GM18502 (cell line): Measurements from ENCODE around the gene GALR2.
"Not testable (repeated sequence)": the region's sequence is repeated elsewhere in the genome, so short reads cannot be mapped to it uniquely, and the experiment has no call there.

Experiments used
- ATAC-seq: cut with Tn5 transposase; IDR thresholded peaks from one replicate; pipeline ENCODE4 v1.9.1; 2021; ENCODE audit warnings: mild to moderate bottlenecking; ENCODE audit not compliant: unreplicated experiment, poor library complexity

Gene GALR2, protein sequence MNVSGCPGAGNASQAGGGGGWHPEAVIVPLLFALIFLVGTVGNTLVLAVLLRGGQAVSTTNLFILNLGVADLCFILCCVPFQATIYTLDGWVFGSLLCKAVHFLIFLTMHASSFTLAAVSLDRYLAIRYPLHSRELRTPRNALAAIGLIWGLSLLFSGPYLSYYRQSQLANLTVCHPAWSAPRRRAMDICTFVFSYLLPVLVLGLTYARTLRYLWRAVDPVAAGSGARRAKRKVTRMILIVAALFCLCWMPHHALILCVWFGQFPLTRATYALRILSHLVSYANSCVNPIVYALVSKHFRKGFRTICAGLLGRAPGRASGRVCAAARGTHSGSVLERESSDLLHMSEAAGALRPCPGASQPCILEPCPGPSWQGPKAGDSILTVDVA

DNA sequence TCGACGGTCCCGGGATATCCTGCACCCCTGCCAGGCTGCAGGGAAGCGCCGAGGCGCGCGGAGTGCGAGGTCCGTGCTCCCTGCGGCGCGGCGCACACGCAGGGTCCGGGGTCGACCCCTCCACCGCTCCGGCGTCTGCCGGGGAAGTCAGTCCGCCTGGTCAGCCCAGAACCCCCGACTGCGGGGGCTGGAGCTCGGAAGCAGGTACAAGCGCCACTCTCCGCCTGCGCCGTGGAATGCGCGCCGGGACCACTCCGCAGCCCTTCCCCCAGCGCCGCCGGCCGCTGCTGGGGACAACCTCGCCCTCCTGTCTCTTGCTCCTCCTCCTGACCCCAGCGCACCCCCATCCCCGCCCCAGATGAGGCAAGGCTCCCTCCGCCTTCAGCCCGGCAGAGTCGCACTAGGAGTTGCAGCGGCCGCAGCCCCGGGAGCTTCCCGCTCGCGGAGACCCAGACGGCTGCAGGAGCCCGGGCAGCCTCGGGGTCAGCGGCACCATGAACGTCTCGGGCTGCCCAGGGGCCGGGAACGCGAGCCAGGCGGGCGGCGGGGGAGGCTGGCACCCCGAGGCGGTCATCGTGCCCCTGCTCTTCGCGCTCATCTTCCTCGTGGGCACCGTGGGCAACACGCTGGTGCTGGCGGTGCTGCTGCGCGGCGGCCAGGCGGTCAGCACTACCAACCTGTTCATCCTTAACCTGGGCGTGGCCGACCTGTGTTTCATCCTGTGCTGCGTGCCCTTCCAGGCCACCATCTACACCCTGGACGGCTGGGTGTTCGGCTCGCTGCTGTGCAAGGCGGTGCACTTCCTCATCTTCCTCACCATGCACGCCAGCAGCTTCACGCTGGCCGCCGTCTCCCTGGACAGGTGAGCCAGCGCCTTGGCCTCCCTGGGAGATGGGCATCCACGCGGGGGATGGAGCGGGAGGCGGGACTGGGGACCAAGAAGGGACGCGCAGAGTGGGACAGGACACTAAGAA lies at the start of gene GALR2:
Gene GALR2 (plus strand): TSS at position 392 of the 974 bp plus-strand sequence. CDS start 103 bp downstream, at position 495.
- ATAC-seq, result no peak

GRCh38 chr17:76025294-76025693 lies 49.3 kb upstream of the GALR2 start:
- ATAC-seq, result no peak

DNA sequence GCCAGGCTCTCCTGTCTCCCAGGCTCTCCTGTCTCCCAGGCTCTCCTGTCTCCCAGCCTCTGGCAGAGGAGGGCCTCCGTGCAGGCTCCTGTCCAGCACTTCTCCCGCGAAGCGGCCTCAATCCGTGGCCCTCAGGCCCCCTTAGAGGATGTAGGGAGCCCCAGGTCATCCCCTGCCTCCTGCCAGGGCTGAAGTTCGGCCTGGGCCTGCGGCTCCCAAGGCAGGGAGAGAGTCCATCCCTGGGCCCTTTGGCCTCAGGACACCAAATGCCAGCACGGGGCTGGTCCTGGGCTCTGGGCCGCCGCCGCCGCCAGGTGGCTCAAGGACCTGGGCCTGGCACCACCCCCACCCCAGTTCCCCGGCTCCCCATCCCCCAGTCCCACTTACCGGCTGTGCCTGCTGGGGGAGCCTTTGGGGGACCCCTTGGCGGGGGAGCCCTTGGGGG lies 47.8 kb upstream of the GALR2 start:
- ATAC-seq, result no peak

DNA sequence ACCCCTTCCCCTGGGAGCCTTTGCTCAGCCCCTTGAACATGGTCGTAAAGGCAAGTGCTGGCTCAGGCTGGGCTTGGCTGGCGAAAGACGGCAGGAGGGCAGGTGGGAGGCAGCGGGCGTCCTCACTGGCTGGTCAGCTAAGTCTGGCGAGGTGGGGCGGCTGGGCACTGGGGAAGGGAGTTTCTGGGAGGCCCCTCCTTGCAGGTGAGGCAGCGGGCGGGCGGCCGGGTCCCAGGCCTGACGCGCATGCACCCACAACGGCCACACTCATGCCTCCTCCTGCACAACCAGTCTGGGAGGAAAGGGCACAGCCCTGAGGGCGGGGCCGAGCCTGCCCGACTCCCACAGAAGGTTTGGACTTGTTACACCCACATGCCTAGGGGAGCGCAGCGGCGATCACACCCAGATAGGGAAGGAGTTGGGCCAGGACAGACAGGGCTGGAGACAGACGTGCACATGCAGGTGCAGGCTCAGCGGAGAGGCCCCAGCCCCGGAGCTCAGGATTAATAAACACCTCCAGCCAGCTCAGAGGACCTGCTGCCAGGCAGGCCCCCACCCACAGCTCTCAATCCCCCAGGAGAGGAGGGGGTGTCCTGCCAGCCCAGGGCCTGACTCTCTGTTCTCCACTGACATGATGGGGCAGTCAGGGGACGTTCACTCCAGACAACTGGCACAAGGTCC lies 47.3 kb upstream of the GALR2 start, which contains the start of gene EVPL:
Gene EVPL (minus strand): TSS at position 148 of the 681 bp plus-strand sequence. CDS start 108 bp downstream, at position 40.
- ATAC-seq, result no peak

DNA sequence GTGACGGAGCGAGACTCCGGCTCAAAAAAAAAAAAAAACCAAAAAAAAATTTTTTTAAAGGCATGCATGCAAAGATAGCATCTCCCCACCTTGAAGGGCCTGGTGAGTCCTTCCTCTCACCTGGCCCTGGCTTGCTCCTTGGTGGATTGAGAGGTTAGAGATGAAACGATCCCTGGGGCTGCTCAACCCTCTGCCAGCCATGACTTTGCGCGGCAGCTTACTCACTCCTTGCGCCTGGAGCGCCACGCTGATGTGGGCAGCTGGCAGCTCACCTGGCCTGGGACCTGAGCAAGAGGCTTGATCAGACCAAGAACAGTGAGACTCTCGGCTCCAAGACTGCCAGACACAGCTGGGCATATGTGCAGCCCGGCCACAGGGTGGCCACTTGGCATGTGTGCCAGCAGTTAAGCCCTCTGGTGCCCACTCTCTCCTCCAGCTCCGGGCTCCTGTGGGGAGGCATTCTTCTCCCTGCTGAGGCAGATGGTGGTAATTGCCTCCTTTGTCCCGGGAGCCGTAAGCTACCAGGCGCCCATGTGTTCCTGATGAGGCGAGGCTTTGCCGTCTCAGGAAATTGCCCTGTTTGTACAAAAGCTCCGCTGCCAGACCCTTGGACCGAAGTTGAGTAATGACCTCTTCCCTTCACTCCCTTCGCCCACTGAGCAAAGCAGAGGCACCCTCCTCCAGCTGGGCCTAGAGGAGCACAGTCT lies 42.4 kb upstream of the GALR2 start:
- ATAC-seq, result no peak

DNA sequence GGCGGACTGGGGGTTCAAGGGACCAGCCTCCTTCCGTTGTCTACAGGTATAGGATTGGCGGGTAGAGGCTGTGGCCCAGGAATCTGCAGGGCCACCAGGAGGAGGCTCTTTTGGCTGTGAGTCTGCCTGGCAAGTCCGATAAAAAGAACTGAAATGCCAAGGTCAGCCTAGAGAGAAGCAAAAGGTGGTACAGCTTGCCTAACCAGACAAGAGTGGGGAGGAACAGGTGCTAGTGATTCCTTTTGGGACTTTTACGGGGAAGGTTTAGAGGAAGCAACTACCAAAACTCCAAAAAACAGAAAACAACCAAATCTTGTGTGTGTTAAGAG lies 41.8 kb upstream of the GALR2 start:
- no peak for ATAC-seq

- no peak for ATAC-seq
Measured at GRCh38 chr17:76033139-76033538, 41.4 kb upstream of the GALR2 start.

- no peak for ATAC-seq
Measured at GRCh38 chr17:76034428-76035350, 39.9 kb upstream of the GALR2 start.

- no peak for ATAC-seq
Measured at GRCh38 chr17:76036497-76037261, 37.9 kb upstream of the GALR2 start.

DNA sequence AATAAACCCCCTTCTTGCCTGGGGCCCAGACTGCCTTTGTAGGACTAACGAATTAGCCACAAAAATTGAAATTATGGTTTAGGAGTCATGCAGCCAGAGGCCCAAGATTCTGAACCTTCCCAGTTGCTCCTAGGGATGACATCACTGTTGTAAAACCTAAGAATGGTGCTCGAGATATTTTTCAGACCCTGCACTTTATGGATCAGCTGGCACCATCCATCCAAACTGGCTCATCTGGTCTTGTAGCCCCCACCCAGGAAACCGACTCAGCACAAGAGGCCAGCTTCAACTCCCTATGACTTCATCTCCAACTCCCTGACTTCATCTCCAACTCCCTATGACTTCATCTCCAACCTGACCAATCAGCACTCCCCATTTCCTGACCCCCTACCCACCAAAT lies 36.5 kb upstream of the GALR2 start:
- no peak for ATAC-seq

- ATAC-seq, result no peak
Measured at GRCh38 chr17:76039121-76039520, 35.5 kb upstream of the GALR2 start.

DNA sequence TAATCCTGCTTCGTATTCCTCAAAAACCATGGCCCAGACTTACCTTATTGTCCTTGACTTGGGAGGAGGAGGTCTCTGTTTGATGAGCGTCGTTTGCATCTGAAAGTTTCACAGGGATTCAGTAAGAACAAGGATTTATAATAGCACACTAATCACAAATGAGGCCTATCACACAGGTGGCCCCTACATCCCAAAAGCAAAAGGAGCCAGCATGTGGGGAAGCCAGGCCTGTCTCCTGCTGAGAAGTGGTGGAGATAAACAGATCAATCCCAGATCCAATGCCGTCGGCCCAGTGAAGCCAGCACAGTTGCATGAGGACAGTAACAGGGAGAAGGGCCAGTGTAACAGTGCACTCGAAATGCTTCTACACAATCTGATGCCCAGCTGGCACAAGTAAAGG lies 34.2 kb upstream of the GALR2 start:
- no peak for ATAC-seq

DNA sequence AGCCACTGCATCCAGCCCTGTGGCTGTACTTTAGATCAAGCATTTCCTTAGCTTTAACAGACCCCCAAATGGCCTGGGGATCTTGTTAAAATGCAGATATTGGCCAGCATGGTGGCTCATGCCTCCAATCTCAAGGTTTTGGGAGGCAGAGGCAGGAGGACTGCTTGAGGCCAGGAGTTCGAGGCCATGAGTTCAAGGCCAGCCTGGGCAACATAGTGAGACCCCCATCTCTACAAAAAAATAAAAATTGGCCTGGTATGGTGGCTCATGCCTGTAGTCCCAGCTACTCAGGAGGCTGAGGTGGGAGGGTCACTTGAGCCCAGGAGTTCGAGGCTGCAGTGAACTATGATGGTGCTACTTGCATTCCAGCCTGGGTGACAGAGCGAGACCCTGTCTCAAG lies 31.7 kb upstream of the GALR2 start:
- ATAC-seq, result not testable (repeated sequence)

DNA sequence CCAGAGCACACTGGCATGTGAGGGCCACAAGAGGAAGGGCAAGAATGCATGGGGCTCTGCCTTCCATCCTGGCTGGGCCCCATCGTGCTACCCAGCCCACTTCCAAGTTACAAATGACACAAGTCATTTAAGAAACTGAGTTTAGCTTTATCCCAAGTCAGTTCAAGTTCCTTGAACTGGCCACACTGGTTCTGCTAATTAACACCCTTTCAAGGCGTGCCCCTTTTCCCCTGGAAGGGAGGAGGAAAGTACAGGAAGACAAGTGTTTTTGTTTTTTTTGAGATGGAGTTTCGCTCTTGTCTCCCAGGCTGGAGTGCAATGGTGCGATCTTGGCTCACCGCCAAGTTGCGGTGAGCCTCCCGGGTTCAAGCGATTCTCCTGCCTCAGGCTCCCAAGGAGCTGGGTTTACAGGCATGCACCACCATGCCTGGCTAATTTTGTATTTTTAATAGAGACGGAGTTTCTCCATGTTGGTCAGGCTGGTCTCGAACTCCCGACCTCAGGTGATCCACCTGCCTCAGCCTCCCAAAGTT lies 30.0 kb upstream of the GALR2 start:
- ATAC-seq, result not testable (repeated sequence)

GRCh38 chr17:76046064-76046463 lies 28.5 kb upstream of the GALR2 start:
- ATAC-seq, result no peak

- no peak for ATAC-seq
Measured at GRCh38 chr17:76048025-76048605, 26.5 kb upstream of the GALR2 start.

GRCh38 chr17:76048711-76049110 lies 25.9 kb upstream of the GALR2 start:
- no peak for ATAC-seq

GRCh38 chr17:76049239-76049638 lies 25.3 kb upstream of the GALR2 start:
- ATAC-seq, result no peak
